Right atrium auricular region (tissue), 2 donors: ENCODE data around the gene TSPAN4. TPM values are rescaled to one million over a fixed set of nuclear protein-coding genes. Genes with fewer than 3 reads are reported as not detected.

Source experiments
- DNase-seq: peaks from one replicate; pipeline ENCODE4 v3.0.0-alpha.2; 2019; ENCODE audit warnings: low spot score
- H3K27ac ChIP-seq, 2 donors: fragments of 200-600 bp; sonication (generic); 1 replicate in 1 of 2; 2 replicates in 1 of 2; pipeline ENCODE4 v1.5.1; 2016 to 2019
- H3K27me3 ChIP-seq, 2 donors: fragments of 200-600 bp; sonication (generic); one replicate each; pipeline versions ENCODE4 v1.5.1 to v1.6.0; 2017 to 2019
- H3K36me3 ChIP-seq: fragments of 200-600 bp; sonication (generic); one replicate; pipeline ENCODE4 v1.5.1; 2016
- H3K4me1 ChIP-seq, 2 donors: fragments of 200-600 bp; sonication (generic); one replicate each; pipeline versions ENCODE4 v1.5.1 to v1.6.0; 2017 to 2019
- H3K4me3 ChIP-seq, 2 donors: fragments of 200-600 bp; sonication (generic); 1 replicate in 1 of 2; 2 replicates in 1 of 2; pipeline ENCODE4 v1.5.1; 2017 to 2019; ENCODE audit warnings: mild to moderate bottlenecking in 1 of 2, moderate library complexity in 1 of 2
- H3K9me3 ChIP-seq, 2 donors: fragments of 200-600 bp; sonication (generic); one replicate each; pipeline ENCODE4 v1.5.1; 2019
- total RNA-seq, 2 donors: library from RNA; depleted of rRNA; stranded (reverse); fragments of >200 nt; gene quantifications; one replicate each; pipeline ENCODE4 v1.1.0, GENCODE V29; 2016
- TF ChIP-seq, protein P1 (sequence below), 2 donors: fragments of 200-600 bp; sonication (generic); IDR thresholded peaks; one replicate each; pipeline ENCODE4 v1.5.1; 2019; ENCODE audit warnings: antibody characterized with exemption in 2 of 2

The TSPAN4 gene
- total RNA-seq, 2 donors from 2014 or later = 37.2 to 81.0 TPM

GRCh38 chr11:854601-855329 is 12.1 kb downstream of the TSPAN4 start:
- no peaks in the 10 kb centered on the region for H3K27me3 ChIP-seq
- TF ChIP-seq, protein P1, sequence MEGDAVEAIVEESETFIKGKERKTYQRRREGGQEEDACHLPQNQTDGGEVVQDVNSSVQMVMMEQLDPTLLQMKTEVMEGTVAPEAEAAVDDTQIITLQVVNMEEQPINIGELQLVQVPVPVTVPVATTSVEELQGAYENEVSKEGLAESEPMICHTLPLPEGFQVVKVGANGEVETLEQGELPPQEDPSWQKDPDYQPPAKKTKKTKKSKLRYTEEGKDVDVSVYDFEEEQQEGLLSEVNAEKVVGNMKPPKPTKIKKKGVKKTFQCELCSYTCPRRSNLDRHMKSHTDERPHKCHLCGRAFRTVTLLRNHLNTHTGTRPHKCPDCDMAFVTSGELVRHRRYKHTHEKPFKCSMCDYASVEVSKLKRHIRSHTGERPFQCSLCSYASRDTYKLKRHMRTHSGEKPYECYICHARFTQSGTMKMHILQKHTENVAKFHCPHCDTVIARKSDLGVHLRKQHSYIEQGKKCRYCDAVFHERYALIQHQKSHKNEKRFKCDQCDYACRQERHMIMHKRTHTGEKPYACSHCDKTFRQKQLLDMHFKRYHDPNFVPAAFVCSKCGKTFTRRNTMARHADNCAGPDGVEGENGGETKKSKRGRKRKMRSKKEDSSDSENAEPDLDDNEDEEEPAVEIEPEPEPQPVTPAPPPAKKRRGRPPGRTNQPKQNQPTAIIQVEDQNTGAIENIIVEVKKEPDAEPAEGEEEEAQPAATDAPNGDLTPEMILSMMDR (IDR thresholded peaks at IDR 0.05) = no peak
- no peaks in the 10 kb centered on the region for H3K9me3 ChIP-seq
- H3K27ac ChIP-seq = no peak overlapping the region
- DNase-seq = no peak
- peaks cover 0 to 47% of the 10 kb centered on the region in 2 donors for H3K4me1 ChIP-seq
- H3K36me3 ChIP-seq = no peaks in the 10 kb centered on the region
- H3K4me3 ChIP-seq = no peak overlapping the region

GRCh38 chr11:855330-855674 is 12.7 kb downstream of the TSPAN4 start:
- H3K36me3 ChIP-seq = no peaks in the 10 kb centered on the region
- TF ChIP-seq, protein P1 (IDR thresholded peaks at IDR 0.05) = no peak
- no peaks in the 10 kb centered on the region for H3K27me3 ChIP-seq
- DNase-seq = no peak
- no peak overlapping the region for H3K27ac ChIP-seq
- peaks cover 0 to 48% of the 10 kb centered on the region in 2 donors for H3K4me1 ChIP-seq
- no peak overlapping the region for H3K4me3 ChIP-seq
- H3K9me3 ChIP-seq = no peaks in the 10 kb centered on the region

GRCh38 chr11:855796-856195 is 13.1 kb downstream of the TSPAN4 start:
- no peaks in the 10 kb centered on the region for H3K27me3 ChIP-seq
- H3K4me1 ChIP-seq = peaks cover 0 to 48% of the 10 kb centered on the region in 2 donors
- no peaks in the 10 kb centered on the region for H3K36me3 ChIP-seq
- H3K27ac ChIP-seq = no peak overlapping the region
- no peak overlapping the region for H3K4me3 ChIP-seq
- TF ChIP-seq, protein P1 (IDR thresholded peaks at IDR 0.05) = no peak
- no peak for DNase-seq
- H3K9me3 ChIP-seq = no peaks in the 10 kb centered on the region

- H3K36me3 ChIP-seq = no peaks in the 10 kb centered on the region
- H3K27me3 ChIP-seq = no peaks in the 10 kb centered on the region
- TF ChIP-seq, protein P1 (IDR thresholded peaks at IDR 0.05) = no peak
- no peak for DNase-seq
- H3K4me3 ChIP-seq = no peak overlapping the region
- no peaks in the 10 kb centered on the region for H3K9me3 ChIP-seq
- H3K4me1 ChIP-seq = peaks cover 0 to 46% of the 10 kb centered on the region in 2 donors
- H3K27ac ChIP-seq = no peak overlapping the region
Measured at GRCh38 chr11:856397-856796, 13.7 kb downstream of the TSPAN4 start.

DNA sequence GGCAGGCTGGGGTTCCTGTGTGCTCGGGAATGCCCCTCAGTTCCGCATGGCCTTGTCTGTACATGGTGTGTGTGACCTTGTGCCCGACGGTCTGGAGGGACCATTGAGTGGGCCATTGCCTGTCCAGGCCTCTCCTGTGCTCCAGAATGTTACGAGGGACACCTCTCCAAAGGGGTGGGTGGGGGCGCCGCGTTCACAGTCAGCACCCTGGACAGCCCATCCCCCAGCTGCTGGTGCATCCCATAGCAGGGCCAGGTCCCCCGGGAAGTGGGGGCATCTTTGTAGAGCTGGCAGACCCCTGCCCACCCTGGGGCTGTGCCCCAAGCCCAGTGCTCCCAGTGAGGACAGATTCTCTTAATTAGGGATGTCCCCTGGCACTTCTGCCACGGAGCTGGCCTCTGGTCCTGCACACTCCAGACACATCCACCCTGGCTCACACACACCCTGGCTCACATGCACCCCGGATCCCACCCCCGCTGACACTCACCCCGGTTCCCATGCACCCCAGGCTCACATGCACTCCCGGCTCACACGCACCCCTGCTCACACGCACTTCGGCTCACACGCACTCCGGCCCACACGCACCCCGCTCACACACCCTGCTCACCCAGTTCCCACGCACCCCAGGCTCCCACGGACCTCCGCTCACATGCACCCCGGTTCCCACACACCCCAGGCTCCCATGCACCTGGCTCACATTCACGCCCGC is 15.6 kb downstream of the TSPAN4 start:
- H3K9me3 ChIP-seq = no peaks in the 10 kb centered on the region
- TF ChIP-seq, protein P1 (IDR thresholded peaks at IDR 0.05) = no peak
- no peaks in the 10 kb centered on the region for H3K27me3 ChIP-seq
- H3K27ac ChIP-seq = no peak overlapping the region
- H3K4me1 ChIP-seq = peaks cover 0 to 55% of the 10 kb centered on the region in 2 donors
- H3K36me3 ChIP-seq = no peaks in the 10 kb centered on the region
- H3K4me3 ChIP-seq = no peak overlapping the region
- DNase-seq = no peak
